Measurements from ENCODE around the gene DNAJC25. TPM values are rescaled to one million over a fixed set of nuclear protein-coding genes. Genes with fewer than 3 reads are reported as not detected.

Gene DNAJC25
- total and polyA plus RNA-seq, 2 of the 8 experiments (the other 6 are each of a cell fraction or from before 2014, with no cell fraction given): 2.7 to 6.2 TPM

DNA sequence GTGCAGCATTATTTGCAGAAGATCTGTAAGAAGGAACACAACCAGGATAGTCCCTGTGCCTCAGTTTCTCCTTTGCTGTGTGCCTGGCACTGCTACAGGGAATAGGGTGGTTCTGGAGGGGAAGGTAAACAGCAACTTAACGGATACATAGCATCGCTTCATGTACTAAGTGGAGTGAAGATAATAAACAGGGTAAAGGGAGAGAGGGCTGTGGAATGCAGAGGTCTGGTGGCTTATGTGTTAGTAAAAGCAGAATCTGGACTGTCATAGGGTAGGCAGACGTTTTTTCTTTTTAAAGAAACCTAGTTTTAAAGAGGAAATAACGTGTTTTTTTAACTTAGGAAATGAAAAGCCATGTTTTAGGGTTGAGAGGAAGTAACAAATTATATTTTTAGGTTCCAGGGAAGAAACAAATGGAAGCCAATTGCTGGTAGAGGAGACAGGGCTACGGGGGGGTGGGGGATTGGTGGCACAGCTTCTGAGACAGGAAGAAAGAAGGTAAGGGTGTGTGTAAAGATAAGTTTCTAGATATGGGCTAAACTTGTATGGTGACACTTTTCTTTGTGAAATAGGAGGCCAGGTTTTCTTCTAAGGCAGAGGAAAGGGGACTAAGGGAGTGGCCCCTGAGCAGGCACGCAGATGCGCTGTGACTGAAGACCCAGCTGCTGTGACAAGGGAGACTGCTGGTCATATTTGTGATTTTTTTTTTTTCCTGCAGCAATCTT lies 31.6 kb downstream of the DNAJC25 start:
- WGBS, 2 experiments (ENCODE audit: extremely low coverage in 1 of 2, insufficient coverage in 1 of 2, insufficient read length in 1 of 2, insufficient replicate concordance in 2 of 2, low coverage in 1 of 2, low lambda C conversion rate in 2 of 2, missing lambda C conversion rate in 1 of 2): 72% methylated on average over 6 of the region's 7 CpGs; no CpG with 5 or more reads in 1 of the 2 experiments
- H2AFZ ChIP-seq (ENCODE audit: low read length): no peak overlapping the region
- peaks cover 0 to 12% of the 10 kb centered on the region in 2 experiments; a peak in 2 of 4 replicates for H3K79me2 ChIP-seq (ENCODE audit: control insufficient read depth in 1 of 2, insufficient read depth in 2 of 2, low read length in 2 of 2)
- DNase-seq (ENCODE audit: low read depth in 1 of 2, low spot score in 2 of 2): no peak
- H4K20me1 ChIP-seq (replicated peaks in 1 of 2; ENCODE audit: control insufficient read depth in 1 of 2, insufficient read depth in 2 of 2, low read length in 2 of 2): peaks cover 0 to 4% of the 10 kb centered on the region in 2 experiments
- peaks cover 0 to 8% (median 0%) of the 10 kb centered on the region in 4 experiments; a peak in 3 of 8 replicates for H3K36me3 ChIP-seq (ENCODE audit: control insufficient read depth in 2 of 4, insufficient read depth in 4 of 4, low read length in 3 of 4)
- peaks cover 0 to 11% (median 7%) of the 10 kb centered on the region in 4 experiments; a peak in 4 of 7 replicates for H3K4me1 ChIP-seq (replicated peaks in 1 of 4; ENCODE audit: control insufficient read depth in 3 of 4, insufficient read depth in 4 of 4, low read length in 3 of 4)
- peak overlapping the region; percentile 12; the same call in 1 of the 2 replicates for H2BK15ac ChIP-seq (ENCODE audit: low read length)
- no peak overlapping the region for H3K56ac ChIP-seq (replicated peaks; ENCODE audit: insufficient read length, low read depth, low read length)
- peaks cover 9% of the 10 kb centered on the region for H3K23me2 ChIP-seq (ENCODE audit: low read depth, low read length)
- no peak for FAIRE-seq
- H3K9me3 ChIP-seq (ENCODE audit: insufficient read depth in 2 of 2, low read depth in 1 of 2, low read length in 1 of 2): no peaks in the 10 kb centered on the region
- H4K91ac ChIP-seq (replicated peaks; ENCODE audit: insufficient read length, low read length): peak overlapping the region; percentile 61
- ChIA-PET CTCF (ENCODE audit: partially characterized antibody) (interaction anchor here (0.6 to 1.7 kb wide), 4 partner anchors 11 to 1241 kb away, joined by 3 to 6 read pairs (median 3); no protein-coding TSS in a partner anchor), POLR2A (ENCODE audit: partially characterized antibody) (interaction anchor here (1.1 to 1.9 kb wide), 2 partner anchors 9 to 31 kb away, joined by 4 to 12 read pairs; partner anchors contain the start of gene DNAJC25)
- H3K23ac ChIP-seq (ENCODE audit: insufficient read length): no peak overlapping the region
- H2BK12ac ChIP-seq (ENCODE audit: low read depth, low read length): no peak overlapping the region
- H4K8ac ChIP-seq (ENCODE audit: extremely low read depth, insufficient read depth, low read length): no peak overlapping the region
- H3K27me3 ChIP-seq (replicated peaks in 1 of 4; ENCODE audit: control insufficient read depth in 3 of 4, extremely low read depth in 1 of 4, insufficient read depth in 3 of 4, low read length in 3 of 4): no peaks in the 10 kb centered on the region
- H3K79me1 ChIP-seq (ENCODE audit: low read depth, low read length): peaks cover 5% of the 10 kb centered on the region
- peak overlapping the region in 2 of 4 experiments; percentile 8 to 58; a peak in 3 of 7 replicates for H3K9ac ChIP-seq (replicated peaks in 1 of 4; ENCODE audit: extremely low read depth in 1 of 4, low read depth in 3 of 4, low read length in 3 of 4)
- H3K4ac ChIP-seq (replicated peaks; ENCODE audit: insufficient read length, low read depth, low read length): peak overlapping the region; percentile 13
- no peak overlapping the region for H4K5ac ChIP-seq (ENCODE audit: insufficient read length, low read depth, low read length)
- no peak overlapping the region for H2BK20ac ChIP-seq (ENCODE audit: low read length)
- H3K4me3 ChIP-seq (ENCODE audit: extremely low read depth in 1 of 4, insufficient read depth in 2 of 4, low read depth in 3 of 4, low read length in 4 of 4): peak overlapping the region; percentile 69 to 73 (median 70); a peak in 7 of 8 replicates
- no peak overlapping the region; the same call in 1 of the 2 replicates for H3K18ac ChIP-seq (ENCODE audit: extremely low read depth, low read length)
- no peak overlapping the region for H3K14ac ChIP-seq (ENCODE audit: insufficient read length)
- no peak overlapping the region for H2BK120ac ChIP-seq (replicated peaks; ENCODE audit: low read depth, low read length)
- H2AK5ac ChIP-seq (ENCODE audit: low read depth, low read length): peak overlapping the region; percentile 58
- no peak overlapping the region for H3K27ac ChIP-seq (ENCODE audit: low read depth, low read length)
- 0 out of 2 replicates have a peak overlapping the region, but pooled peaks have one; percentile 53 for H2BK5ac ChIP-seq (ENCODE audit: low read depth, low read length)
- H3K4me2 ChIP-seq (ENCODE audit: insufficient read depth in 1 of 2, low read depth in 2 of 2, low read length in 2 of 2): peak overlapping the region; percentile 80 to 99
